ENCODE results near the gene PRSS36. TPM values are rescaled to one million over a fixed set of nuclear protein-coding genes. Genes with fewer than 3 reads are reported as not detected.

The PRSS36 gene

Small RNAs within 50 kb of the gene (small RNA-seq; reads per million reads assigned to genes)
- not detected for gene AC009088.4
- gene NDUFA3P6: not detected

All from skeletal muscle satellite cell (primary cell).